CD1c-positive myeloid dendritic cell (primary cell): Measurements from ENCODE around the gene FBL.
A peak's percentile ranks its signal among the peaks of the same experiment; 100 is the strongest.

ENCODE experiments used
- DNase-seq: peaks from one replicate; pipeline ENCODE4 v3.0.0-alpha.2; 2016; ENCODE audit errors: extremely low spot score

Gene FBL

DNA sequence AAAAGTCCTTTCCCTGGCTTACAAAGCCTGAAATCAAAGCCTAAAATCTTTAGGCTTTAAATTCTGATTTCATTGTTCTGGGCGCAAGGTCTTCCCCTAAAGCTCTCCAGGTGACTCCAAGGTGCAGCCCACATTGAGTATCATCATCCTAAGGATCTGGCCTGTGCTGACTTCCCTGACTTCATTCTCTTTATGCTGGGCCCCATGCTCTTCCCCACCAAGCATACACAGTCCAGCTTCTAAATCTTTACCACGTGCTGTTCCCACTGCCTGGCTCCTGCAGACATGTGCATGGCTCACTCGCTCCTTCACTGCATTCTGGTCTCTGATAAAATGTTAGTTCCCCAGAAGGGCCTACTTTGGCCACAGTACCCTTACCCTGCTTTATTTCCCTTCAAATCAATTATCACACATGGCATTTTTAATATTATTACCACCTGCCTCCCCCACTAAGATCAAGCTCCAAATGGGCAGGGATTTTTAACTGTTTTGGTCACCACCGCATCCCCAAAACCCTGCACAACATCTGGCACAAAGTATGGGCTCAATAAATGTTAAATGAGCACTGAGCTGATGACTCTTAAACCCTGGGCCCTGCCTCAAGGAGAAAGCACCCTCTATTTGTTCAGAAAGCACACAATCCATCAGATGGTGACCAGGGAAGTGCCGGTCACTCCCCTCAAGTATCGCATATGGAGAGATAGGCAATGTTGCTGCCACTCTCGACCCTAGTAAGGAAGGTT, 3.3 kb downstream of the FBL start:
- DNase-seq: no peak

DNA sequence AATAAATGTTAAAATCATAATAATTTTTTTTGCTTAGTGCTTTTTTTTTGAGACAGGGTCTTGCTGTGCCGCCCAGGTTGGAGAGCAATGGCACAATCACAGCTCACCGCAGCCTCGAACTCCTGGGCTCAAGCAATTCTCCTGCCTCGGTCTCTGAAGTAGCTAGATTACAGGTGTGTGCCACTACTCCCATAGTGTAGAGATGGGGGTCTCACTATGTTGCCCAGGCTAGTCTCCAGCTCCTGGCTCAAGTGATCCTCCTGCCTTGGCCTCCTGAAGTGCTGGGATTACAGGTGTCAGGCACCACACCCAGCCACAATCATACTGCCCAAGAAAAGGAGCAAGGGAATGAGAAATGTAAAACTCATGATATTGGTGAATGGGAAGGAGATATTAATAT, 5.1 kb downstream of the FBL start:
- DNase-seq: no peak

DNA sequence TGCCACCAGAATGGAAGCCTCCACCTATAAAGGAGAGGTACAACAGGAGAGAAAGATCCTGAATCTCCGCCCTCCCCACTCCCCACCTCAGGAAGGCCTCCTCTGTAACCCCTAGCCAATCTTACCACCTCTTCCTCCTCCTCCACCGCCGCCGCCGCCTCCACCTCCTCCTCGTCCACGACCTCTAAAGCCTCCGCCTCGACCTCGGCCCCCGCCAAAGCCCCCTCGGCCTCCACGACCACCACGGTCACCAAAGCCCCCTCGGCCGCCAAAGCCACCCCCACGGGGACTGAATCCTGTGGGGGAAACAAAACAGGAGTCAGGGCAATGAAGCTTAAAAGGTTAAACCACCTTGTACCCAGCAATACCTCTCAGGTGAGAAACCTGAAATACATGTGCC, 5.7 kb downstream of the FBL start:
- no peak for DNase-seq

DNA sequence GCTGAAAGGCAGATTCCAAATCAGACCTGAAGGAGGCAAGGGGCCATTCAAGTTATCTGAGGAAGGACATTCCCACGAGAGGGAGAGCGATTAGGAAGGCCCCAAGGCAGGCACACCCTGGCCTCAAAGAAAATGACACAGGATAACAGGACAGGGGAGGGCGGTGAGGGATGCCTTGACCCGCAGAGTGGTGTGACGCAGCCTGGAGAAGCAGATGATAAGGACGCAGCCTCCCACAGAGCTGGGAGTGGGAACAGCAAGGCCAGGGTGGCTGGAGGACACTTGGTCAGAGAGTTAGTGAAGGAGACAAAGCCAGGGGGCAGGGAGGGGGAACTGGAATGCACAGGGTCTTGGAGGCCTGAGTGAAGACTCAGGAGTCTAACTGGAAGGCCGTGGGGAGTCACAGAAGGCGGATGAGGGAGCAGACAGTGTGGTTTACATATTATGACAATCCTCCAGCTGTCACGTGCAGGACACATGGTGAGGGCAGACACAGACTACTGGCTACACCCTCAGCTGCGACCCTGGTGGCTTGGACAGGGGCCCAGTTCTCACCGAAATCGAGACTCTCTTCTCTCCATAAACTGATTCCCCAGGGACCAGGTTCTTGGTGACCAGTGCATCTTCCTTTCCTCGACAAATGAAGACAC, 6.4 kb downstream of the FBL start:
- DNase-seq: no peak

DNA sequence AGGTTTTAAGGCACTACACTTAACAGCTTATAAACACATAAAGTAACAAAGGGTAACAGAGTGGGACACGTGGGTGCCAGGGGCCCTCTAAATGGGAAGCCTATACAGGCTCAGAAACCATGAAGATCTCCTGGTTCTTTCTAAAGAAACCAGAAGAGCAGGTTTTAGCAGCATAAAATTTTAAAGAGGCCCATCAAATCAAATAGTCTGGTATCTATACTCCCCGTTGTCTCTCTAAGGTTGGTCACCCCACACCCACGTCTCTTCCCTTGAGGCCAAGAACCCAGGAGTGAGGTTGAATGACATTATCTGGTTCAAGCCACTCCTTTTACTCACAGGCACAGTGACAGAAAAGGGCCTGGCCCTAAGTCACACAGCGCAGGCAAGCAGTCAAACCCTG, 7.6 kb downstream of the FBL start:
- DNase-seq: no peak

DNA sequence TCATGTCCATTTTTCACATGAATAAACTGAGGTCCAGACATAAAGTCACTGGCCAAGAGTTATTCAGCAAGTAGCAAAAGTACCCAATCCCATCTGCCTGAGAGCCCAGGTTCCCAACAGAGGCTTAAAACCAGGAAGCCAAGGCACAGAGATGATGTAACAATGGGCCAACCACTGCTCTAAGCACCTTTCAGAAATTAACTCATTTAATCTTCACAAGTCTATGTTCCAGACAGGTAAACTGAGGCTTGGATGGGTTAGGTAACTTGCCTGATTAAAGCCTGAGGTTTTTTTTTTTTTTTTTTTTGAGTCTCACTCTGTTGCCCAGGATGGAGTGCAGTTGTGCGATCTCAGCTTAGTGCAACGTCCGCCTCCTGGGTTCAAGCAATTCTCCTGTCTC, 8.2 kb downstream of the FBL start:
- DNase-seq: no peak

DNA sequence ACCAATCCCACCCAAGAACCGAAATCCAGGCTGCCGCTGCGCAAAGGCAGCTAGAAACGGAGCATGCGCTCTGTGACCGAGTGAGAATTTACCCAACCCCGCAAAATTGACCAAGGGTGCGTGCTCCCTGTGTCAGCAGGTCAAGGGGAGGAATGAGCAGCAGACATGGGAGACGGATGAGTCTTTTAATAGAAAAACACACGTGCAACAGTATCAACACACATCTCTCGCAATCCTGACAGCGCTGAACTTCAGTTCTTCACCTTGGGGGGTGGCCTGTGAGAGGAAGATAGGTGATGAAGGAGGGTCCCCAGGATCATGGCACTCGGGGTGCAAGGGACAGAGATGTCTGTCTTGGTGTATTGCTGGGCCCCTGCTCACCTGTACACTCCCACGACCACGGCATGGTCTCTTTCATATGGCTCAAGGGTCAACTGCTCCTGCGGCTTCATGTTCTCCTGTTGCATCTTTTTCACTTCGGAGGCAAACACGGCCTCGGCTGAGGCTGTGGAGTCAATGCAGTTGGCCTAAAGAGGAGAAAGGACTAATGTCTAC, 11.8 kb downstream of the FBL start:
- no peak for DNase-seq

DNA sequence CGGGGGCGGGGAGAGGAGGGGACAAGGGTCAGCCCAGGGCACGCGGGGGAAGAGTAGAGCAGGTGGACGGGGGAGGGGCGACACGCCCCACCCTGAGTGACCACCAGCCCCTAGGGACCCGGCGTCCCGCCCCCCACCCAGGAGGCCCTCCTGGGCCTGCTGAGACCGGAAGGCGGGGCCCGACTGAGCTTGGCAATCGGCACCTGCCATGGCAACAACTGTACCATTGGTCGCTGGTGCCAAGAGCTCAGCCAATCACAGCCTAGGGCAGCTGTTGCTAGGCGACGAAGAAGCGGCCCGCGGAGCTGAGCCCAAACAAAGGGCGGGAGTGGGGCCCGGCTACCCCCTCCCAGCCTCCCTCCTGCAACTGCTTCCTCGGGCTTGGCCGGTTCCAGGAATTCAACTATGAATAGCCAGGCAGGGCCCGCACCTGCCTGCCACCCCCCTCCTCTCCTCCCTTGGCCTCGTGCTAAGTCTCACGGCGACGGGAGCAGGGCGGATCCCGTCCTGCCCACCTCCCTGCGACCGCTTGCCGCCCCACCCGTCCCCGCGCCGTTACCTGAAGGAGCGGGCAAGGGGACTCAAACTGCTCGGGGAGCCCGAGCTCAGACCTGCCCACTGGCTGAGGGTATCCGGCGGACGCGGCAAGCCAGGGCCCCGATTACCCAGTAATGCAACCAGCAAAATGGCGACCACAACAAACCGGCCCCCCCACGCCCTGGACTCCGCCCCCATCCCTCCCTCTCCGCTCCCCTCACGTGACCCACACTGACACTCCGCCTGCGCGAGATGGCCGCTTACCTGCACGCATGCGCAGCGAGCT, 12.5 kb downstream of the FBL start, which contains the start of gene DYRK1B:
DYRK1B (minus strand) TSS at position 699 of the 823 bp plus-strand sequence. CDS start 2,295 bp downstream, outside the sequence.
- peak; percentile 98 for DNase-seq

DNA sequence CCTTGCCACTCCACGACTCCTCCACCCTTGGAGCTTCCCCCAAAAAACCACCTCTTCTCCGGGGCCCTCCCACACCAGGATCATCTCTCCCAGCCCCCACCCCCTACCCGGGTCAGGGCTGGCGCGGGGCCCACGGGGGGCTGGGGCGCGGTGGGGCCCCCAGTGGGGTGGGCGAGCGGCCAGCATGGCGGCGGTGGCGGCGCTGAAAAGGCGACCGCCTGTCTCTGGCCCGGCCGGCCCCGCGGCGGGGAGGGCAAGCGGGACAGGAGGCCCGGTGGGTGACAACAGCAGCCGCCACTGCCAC, 13.1 kb downstream of the FBL start:
- no peak for DNase-seq

DNA sequence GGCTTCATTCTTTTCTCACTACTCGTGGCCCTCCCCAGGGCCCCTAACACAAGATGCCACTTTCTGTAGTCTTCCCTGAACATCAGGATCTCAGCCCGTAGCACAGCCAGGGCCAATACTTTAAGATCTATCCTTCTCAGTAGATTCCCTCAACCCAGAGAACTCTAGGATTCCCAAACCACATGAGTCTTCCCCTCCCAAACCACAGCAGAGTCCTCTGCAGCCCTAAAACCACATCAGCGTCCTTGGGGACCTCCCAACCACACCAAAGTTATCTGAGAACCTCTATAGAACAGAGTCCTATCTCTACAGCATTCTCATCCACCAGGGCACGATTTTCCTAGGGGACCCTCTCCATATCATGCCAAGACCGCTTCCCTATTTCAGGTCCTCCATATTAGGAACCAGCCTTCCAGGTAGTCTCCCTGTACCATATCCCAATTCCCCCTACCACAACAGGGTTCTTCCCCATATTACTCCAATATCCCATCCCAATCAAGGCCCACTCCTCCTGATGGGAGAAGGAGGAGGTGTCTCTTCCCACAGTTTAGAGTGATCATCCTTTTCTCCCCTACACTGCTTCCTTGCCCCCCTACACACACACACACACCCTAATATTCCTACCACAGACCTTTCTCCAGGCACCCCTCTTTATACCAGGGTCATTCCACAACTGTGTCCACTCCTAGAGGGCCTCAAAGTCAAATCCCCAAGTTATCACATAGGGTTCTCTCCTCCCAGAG, 13.7 kb downstream of the FBL start:
- no peak for DNase-seq

DNA sequence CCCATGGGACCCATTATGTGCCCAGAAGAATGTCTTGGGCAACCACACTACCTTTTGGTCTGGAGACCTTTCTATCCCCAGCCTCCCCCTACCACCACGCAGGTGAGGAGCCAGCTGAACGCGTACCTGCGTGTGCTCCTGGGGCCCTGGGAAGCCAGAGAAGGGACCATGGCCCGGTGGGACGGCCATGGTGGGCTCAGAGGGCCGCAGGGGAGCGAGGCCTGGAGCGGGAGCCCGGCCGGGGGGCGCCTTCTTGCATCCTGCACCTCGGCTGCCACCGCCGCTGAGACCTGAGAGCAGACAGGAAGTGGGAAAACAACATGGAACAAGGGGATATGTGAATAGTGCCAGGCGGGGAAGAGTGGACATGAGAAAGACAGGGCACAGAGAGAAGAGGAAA, 14.5 kb downstream of the FBL start:
- no peak for DNase-seq

DNA sequence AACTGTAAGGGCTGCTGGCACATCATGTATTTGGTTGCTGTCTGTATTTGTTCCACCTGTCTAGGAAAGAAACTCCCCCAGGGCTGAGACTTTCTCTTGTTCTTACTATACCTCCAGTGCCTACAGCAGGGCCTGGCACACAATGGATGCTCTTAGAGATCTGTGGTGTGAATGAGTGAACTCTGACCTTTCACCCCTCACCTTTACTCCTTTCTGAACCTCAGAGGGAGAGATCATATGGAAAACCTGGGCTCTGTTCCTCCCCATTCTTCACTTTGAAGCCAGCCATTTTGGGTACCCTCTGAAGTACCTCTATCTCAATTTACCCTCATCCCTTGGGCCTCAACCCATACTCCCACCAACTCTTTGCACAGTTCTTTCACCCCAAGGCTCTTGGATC, 15.3 kb downstream of the FBL start:
- DNase-seq: no peak

DNA sequence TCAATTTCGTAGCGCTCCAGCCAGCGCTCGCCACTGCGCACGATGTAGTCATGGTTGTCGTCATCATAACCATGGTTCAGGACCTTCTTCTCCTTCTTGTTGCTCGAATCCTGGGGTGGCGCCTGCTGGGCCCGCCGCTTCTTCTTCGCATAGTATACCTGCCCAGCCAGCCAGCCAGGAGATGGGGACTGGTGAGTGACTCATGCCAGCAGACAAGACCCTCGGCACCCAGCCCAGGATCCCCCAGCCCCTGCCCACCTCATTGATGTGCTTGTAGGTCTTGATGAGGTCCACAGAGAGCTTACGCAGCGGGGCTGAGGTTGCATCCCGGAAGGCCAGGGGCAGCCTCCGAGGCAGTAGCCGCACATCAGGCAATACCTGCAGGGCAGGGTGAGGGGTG, 15.8 kb downstream of the FBL start:
- no peak for DNase-seq

DNA sequence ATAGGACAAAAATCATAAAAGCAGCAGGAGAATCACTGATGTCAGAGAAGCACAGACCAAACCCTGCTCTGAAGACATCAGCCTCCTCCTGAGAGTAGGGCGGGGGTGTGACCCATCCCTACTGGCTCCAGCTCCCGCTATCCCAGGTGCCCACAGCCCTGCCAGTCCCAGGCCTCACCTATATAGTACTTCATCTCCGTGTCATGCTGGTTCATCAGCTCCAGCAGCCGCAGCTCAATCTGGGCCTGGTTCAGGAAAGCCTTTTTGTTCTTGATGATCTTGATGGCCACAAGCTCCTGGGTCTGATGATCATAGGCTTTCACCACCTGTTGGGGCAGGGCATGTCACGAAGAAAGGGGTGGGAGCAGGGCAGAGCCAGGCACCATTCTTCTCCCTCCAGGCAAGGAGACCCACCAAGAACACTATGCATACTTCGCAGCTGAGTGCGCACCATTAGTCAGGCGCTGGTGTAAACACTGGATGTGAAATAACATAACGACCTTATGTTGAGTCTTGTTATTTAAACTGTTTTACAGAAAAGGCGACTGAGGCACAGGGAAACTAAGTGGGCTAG, 16.4 kb downstream of the FBL start:
- no peak for DNase-seq

DNA sequence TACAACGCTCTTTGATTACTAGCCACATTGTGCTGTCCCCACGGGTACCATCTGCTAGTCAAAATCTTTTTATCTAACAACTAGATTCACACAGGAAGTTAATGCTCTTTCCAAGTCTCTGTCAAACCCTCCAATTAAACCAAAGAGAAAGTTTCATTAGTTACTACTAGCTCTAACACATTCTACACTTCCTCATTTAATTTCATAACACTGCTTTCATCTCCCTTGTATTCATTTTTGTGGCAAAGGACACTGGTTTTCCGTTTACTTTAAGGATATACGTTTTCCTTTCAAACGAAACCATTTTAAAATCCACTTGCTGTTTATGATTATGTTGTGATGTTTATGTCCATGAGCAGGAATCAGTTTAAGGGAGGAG, 17.5 kb downstream of the FBL start:
- peak; percentile 3 for DNase-seq

DNA sequence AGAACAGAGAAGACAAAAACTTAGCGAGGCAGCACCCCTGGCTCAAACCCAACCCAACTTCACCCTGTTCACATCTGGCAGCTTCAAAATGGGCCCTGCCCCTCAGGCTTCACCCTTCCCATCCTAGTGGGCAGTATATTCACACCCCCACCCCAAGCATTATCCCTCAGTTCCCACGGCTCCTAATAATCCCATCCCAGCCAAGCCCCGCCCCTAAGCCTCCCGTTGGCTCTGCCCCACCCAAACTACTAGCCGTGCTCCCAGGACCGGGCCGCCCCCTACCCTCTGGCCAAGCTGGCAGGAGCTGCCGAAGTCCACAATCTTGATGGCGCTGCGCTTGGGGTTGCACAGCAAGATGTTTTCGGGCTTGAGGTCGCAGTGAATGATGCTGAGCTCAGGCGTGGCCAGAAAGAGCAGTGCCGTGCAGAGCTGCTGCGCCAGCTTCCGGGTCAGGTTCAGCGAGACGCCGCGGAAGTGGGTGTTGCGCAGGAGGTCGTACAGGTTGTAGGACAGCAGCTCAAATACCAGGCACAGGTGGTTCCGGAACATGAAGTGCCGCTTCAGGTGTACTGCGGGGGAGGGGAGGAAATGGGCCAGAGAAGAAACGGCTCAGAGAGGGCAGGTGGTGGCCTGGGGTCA, 18.0 kb downstream of the FBL start:
- no peak for DNase-seq

DNA sequence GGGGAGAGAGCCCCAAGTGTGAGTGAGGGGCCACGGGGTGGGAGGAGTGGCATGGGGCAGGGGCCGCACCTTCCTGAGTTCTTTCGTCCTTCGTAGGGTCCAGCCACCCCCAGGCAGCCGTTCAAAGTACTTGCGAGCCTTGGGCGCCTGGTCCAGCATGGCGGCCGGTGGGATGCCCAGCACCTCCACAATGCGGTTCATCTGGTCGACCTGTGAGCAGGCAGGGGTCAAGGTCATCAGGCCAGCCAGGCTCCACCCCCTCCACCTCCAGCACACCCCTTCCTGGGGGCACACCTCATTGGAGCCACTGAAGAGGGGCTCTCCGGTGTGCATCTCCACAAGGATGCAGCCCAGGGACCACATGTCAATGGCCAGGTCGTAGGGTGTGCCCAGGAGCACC, 19.0 kb downstream of the FBL start:
- DNase-seq: no peak

DNA sequence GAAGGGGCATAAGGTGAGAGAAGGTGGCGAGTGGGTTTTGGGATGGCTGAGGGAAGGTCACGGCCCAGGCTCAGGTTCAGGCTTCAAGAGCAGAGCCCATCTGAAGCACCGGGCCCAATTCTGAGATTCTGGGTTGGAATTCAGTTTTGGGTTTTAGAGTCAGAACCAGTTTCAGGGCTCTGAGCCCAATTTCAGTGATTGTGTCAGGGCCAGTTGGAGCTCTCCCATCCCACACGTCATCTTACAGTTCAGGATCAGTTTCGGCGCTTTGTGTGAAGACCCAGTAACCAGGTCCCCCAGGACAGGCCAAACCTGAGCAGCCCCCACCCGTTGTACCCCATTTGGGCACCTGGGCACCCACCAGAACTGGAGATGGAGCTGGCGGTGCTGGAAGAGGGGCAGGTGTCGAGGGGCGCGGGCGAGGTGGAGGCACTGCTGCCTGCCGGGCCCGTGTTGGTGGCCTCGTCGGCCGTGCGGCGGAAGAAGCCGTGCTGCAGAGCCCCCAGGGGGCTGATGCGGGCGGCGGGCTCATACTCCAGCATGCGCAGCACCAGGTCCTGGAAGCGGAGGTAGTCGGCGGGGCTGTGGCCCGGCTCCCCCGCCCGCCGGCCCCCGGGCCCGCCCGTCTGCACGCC, 19.8 kb downstream of the FBL start:
- DNase-seq: no peak

DNA sequence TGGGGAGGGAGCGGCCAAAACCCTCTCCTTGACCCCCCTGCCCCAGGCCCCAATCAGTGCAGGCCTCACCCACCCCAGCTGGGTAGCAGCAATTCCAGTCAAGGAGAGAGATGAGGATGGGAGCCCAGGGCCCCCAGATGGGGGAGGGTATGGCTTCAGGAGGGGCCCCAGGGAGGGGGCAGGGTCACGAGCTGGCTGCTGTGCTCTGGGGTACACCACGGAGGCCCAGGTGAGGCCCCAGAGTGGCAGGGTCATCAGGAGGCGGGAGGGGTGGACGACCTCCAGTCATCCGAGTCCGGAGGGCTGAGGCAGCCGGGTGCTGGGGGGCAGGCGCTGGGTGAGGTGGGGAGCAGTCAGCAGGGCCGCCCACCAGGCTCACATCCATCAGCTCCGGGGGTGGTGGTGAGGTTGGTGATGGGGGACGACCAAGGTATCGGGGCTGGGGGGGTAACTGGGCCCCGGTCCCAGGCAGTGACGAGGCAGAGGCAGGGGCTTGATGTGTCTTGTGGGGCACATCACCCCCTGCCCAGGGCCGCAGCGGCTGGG, 20.6 kb downstream of the FBL start:
- no peak for DNase-seq

DNA sequence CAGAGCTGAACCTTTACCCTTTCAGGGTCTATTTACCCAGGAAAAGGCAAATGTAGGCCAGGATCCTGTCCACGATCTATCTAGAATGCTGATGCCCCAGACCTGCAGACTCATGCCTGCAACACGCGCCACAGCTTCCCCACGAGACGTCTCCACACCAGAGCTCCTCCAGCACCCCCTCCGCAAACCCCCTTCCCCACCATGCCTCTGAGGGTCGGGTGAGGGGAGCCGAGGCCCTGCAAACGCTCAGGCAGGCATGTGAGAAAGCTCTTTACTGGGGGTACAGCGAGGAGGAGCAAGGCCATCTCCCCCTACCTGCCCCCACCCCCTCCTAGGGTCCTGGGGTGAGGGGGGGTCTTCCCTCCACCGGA, 21.1 kb downstream of the FBL start:
- no peak for DNase-seq
